CD4-positive, alpha-beta memory T cell (primary cell): ENCODE measurements around the gene NCKAP5. TPM values are rescaled to one million over a fixed set of nuclear protein-coding genes. Genes with fewer than 3 reads are reported as not detected.

Source experiments
- CTCF ChIA-PET: fragments of 350-600 bp; sonication (Branson Sonifier 250); formaldehyde crosslinking; loops from one replicate; lab custom pipeline; 2021; ENCODE audit warnings: inconsistent platforms; ENCODE audit not compliant: partially characterized antibody; lab: Charles Lee
- POLR2A ChIA-PET: fragments of 350-600 bp; sonication (Branson Sonifier 250); formaldehyde crosslinking; loops from one replicate; lab custom pipeline; 2021; ENCODE audit not compliant: partially characterized antibody; lab: Charles Lee
- DNase-seq, 5 donors: peaks; one replicate each; pipeline versions ENCODE4 v3.0.0 to v3.0.0-alpha.2; 2020 to 2022; ENCODE audit warnings: mixed read lengths in 1 of 5
- H3K27ac ChIP-seq: one replicate; pipeline ENCODE4 v1.7.0; 2013; ENCODE audit warnings: low read depth, low read length
- H3K27me3 ChIP-seq: 2 replicates; pipeline ENCODE4 v1.7.0; 2013; ENCODE audit warnings: mild to moderate bottlenecking, low read length, moderate library complexity; ENCODE audit not compliant: insufficient read depth
- H3K36me3 ChIP-seq: 2 replicates; pipeline ENCODE4 v1.7.0; 2013; ENCODE audit warnings: mild to moderate bottlenecking, low read length, moderate library complexity; ENCODE audit not compliant: insufficient read depth
- H3K4me1 ChIP-seq: 2 replicates; pipeline ENCODE4 v1.7.0; 2013; ENCODE audit warnings: mild to moderate bottlenecking, low read length, moderate library complexity; ENCODE audit not compliant: insufficient read depth
- H3K4me3 ChIP-seq, 2 donors: one replicate each; pipeline ENCODE4 v1.7.0; 2013; ENCODE audit warnings: low read length in 2 of 2, mild to moderate bottlenecking in 1 of 2
- H3K9me3 ChIP-seq, 2 donors: one replicate each; pipeline ENCODE4 v1.7.0; 2013; ENCODE audit warnings: low read length in 2 of 2, control low read depth in 1 of 2; ENCODE audit not compliant: control insufficient read depth in 1 of 2
- H3K27ac Mint-ChIP-seq, 7 donors: one replicate each; pipeline ENCODE4 v1.8.0; 2020 to 2021; ENCODE audit warnings: mixed read lengths in 7 of 7, mild to moderate bottlenecking in 6 of 7, inconsistent platforms in 3 of 7, moderate library complexity in 3 of 7
- H3K27me3 Mint-ChIP-seq, 2 donors: one replicate each; pipeline ENCODE4 v1.8.0; 2020 to 2021; ENCODE audit warnings: mixed read lengths in 2 of 2
- H3K36me3 Mint-ChIP-seq, 2 donors: one replicate each; pipeline ENCODE4 v1.8.0; 2020 to 2021; ENCODE audit warnings: mixed read lengths in 2 of 2, inconsistent platforms in 1 of 2, mild to moderate bottlenecking in 1 of 2
- H3K4me1 Mint-ChIP-seq, 4 donors: one replicate each; pipeline ENCODE4 v1.8.0; 2020 to 2021; ENCODE audit warnings: mixed read lengths in 4 of 4, mild to moderate bottlenecking in 1 of 4
- H3K4me3 Mint-ChIP-seq, 8 donors: one replicate each; pipeline ENCODE4 v1.8.0; 2020 to 2021; ENCODE audit warnings: mixed read lengths in 8 of 8, mild to moderate bottlenecking in 7 of 8, moderate library complexity in 6 of 8, inconsistent platforms in 3 of 8
- H3K9me3 Mint-ChIP-seq, 8 donors: one replicate each; pipeline ENCODE4 v1.8.0; 2020 to 2021; ENCODE audit warnings: mixed read lengths in 8 of 8, mild to moderate bottlenecking in 5 of 8, inconsistent platforms in 3 of 8, moderate library complexity in 1 of 8
- intact Hi-C: fragments of 100-400 bp; cut with micrococcal nuclease; formaldehyde crosslinking; loops from one replicate; pipeline ENCODE4 v1.15.1; 2023
- polyA plus RNA-seq, 2 donors: library from polyadenylated mRNA; unstranded; fragments of 300-500 nt; fragmentation: Illumina TruSeq; gene quantifications; one replicate each; pipeline ENCODE4 v1.2.3, GENCODE V29; 2021
- total RNA-seq, 2 experiments: library from RNA; stranded (reverse); gene quantifications; one replicate each; pipeline ENCODE4 v1.2.3, GENCODE V29; 2021

The NCKAP5 gene
- total and polyA plus RNA-seq, 4 experiments from 2014 or later, result not detected

DNA sequence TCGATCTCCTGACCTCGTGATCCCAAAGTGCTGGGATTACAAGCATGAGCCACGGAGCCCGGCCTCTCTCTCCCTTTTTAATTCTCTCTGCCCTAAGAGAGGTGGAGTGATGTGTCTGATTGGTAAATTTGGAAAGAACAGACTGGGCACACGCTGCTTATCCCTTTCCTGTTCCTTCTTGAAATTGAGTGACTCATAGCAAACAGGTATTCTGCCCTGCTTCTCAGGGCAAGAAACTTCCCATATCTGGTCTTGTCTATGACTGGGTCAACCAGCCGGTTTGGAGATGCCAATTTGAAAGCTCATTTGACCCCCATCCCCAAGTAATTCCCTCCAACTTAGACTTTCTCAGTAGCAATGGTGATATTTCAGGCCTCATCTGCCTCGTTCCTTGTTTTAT, 913.3 kb downstream of the NCKAP5 start:
- Histone ChIP-seq H3K27ac (no peak overlapping the region), H3K36me3 (no peaks in the 10 kb centered on the region), H3K4me3 (no peak overlapping the region), H3K4me1 (no peaks in the 10 kb centered on the region), H3K9me3 (no peaks in the 10 kb centered on the region), H3K27me3 (no peaks in the 10 kb centered on the region)
- Mint-ChIP-seq H3K9me3 (peaks cover 0 to 18% (median under 1%) of the 10 kb centered on the region in 8 donors), H3K4me1 (no peaks in the 10 kb centered on the region), H3K36me3 (no peaks in the 10 kb centered on the region), H3K27ac (no peak overlapping the region), H3K4me3 (no peak overlapping the region), H3K27me3 (no peaks in the 10 kb centered on the region)
- no peak for DNase-seq
- ChIA-PET CTCF (no interaction called here), POLR2A (no interaction called here)
- intact Hi-C loops, result no loop called here

- H3K4me3 Mint-ChIP-seq, result no peak overlapping the region
- Histone ChIP-seq H3K27ac (no peak overlapping the region), H3K4me1 (no peaks in the 10 kb centered on the region), H3K9me3 (no peaks in the 10 kb centered on the region), H3K4me3 (no peak overlapping the region), H3K36me3 (no peaks in the 10 kb centered on the region), H3K27me3 (no peaks in the 10 kb centered on the region)
- ChIA-PET POLR2A (no interaction called here), CTCF (no interaction called here)
- DNase-seq, result no peak
- peaks cover 0 to 18% (median under 1%) of the 10 kb centered on the region in 8 donors for H3K9me3 Mint-ChIP-seq
- no peak overlapping the region for H3K27ac Mint-ChIP-seq
- intact Hi-C loops, result no loop called here
- no peaks in the 10 kb centered on the region for H3K27me3 Mint-ChIP-seq
- H3K4me1 Mint-ChIP-seq, result no peaks in the 10 kb centered on the region
- H3K36me3 Mint-ChIP-seq, result no peaks in the 10 kb centered on the region
Measured at GRCh38 chr2:132654335-132654734, 913.9 kb downstream of the NCKAP5 start.

DNA sequence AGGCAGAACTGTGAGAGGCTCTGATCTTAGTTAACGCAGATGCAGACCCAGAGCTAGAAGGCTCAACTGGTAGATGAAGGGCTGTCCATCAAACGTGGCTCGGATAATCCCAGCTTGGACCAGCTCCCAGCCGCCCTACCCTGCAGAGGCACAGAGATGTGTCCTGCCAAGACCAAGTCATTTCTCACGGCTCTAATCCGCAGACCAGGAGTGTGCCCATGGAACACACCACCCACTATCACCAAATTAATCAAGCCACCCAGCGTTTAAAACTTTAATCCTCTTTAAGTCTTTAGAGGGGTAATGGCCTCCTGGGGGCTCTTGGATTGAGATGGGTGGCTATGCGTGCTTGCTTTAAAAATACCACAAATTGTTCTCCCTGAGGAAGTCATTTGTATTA, 915.8 kb downstream of the NCKAP5 start:
- H3K4me1 ChIP-seq, result no peaks in the 10 kb centered on the region
- Mint-ChIP-seq H3K4me3 (no peak overlapping the region), H3K27ac (no peak overlapping the region), H3K36me3 (no peaks in the 10 kb centered on the region), H3K9me3 (peaks cover 0 to 8% (median 1%) of the 10 kb centered on the region in 8 donors), H3K27me3 (no peaks in the 10 kb centered on the region), H3K4me1 (no peaks in the 10 kb centered on the region)
- intact Hi-C loops, result no loop called here
- no peaks in the 10 kb centered on the region for H3K36me3 ChIP-seq
- DNase-seq, result no peak
- H3K9me3 ChIP-seq, result no peaks in the 10 kb centered on the region
- CTCF ChIA-PET, result no interaction called here
- no peaks in the 10 kb centered on the region for H3K27me3 ChIP-seq
- H3K27ac ChIP-seq, result no peak overlapping the region
- POLR2A ChIA-PET, result no interaction called here
- H3K4me3 ChIP-seq, result no peak overlapping the region

DNA sequence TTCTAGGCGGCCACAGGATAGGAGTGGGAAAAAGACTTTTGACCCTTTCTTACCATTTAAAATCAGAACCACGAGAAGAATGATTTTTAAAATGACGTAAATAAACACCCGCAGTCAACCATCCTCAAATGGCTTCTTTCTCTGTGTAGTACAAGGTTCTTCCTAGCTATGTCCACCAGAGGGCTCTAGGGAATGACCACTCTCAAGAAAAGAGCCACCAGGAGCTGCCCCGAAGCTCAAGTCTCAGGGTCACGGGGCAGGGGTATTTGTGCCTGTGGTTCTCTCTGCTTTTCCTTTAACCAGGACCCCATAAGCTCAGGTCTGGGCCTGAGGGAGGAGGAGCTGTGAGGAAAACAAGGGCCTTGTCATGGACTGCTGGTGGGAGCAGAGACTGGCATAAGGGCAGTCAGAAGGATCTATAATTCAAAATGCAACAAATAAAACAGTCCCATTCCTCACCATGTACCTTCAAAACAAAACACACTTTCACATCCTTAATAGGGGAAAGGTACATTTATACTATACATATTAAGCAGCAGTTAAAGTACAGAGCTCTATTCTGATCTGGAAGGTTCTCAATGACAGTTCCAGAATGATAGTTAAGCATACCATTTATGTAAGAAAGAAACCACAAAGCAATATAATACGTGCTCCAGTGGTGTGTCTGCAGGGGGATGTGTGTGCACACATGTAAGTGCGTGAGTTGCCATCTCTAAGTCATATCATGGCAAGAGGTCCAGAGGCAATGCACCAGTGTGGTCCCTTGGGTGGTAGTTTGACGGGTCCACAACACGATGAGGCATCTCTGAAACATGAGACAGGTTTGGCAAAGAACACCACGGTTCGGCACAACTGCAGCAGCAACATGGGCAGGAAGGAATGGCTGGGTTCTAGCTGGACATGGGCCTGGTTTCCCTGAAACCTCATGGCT, 916.9 kb downstream of the NCKAP5 start:
- no peaks in the 10 kb centered on the region for H3K27me3 ChIP-seq
- Mint-ChIP-seq H3K36me3 (no peaks in the 10 kb centered on the region), H3K27me3 (no peaks in the 10 kb centered on the region), H3K9me3 (peaks cover 0 to 4% (median 0%) of the 10 kb centered on the region in 8 donors), H3K4me1 (no peaks in the 10 kb centered on the region), H3K4me3 (no peak overlapping the region), H3K27ac (no peak overlapping the region)
- no peak overlapping the region for H3K4me3 ChIP-seq
- intact Hi-C loops, result no loop called here
- ChIA-PET CTCF (no interaction called here), POLR2A (no interaction called here)
- DNase-seq, result no peak
- no peaks in the 10 kb centered on the region for H3K9me3 ChIP-seq
- H3K4me1 ChIP-seq, result no peaks in the 10 kb centered on the region
- no peaks in the 10 kb centered on the region for H3K36me3 ChIP-seq
- H3K27ac ChIP-seq, result no peak overlapping the region

DNA sequence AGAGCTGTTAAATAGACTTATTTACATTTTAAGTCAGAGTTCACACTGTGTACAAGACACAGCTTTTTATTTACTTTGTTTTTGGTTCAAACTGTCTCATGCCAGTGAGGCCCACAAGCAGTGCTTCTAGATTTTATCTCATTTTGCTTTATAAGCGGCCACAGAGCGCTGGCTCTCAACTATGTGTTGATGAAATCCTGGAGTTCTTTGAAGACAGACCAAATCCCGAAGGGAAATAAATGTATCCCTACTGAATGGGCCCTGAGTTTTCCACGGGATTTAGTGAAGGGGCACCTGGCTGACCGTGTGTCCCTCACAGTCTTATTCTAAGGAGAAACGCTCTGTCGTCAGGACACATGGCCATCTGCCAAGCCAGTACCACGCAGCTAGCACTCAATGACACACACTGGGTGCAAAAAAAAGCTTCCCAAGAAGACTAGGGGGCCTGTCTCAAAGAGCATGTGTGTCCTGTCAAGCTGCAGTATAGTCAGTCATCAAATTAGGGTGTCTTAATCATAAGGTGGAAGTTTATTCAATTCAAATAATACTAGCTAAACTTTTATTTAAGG, 921.6 kb downstream of the NCKAP5 start:
- Histone ChIP-seq H3K4me3 (no peak overlapping the region), H3K27me3 (no peaks in the 10 kb centered on the region), H3K9me3 (no peaks in the 10 kb centered on the region), H3K27ac (no peak overlapping the region), H3K36me3 (no peaks in the 10 kb centered on the region), H3K4me1 (no peaks in the 10 kb centered on the region)
- intact Hi-C loops, result no loop called here
- CTCF ChIA-PET, result no interaction called here
- Mint-ChIP-seq H3K4me1 (no peaks in the 10 kb centered on the region), H3K4me3 (no peak overlapping the region), H3K36me3 (no peaks in the 10 kb centered on the region), H3K9me3 (peaks cover 0 to 4% (median 0%) of the 10 kb centered on the region in 8 donors), H3K27ac (no peak overlapping the region), H3K27me3 (no peaks in the 10 kb centered on the region)
- no peak for DNase-seq
- POLR2A ChIA-PET, result no interaction called here

DNA sequence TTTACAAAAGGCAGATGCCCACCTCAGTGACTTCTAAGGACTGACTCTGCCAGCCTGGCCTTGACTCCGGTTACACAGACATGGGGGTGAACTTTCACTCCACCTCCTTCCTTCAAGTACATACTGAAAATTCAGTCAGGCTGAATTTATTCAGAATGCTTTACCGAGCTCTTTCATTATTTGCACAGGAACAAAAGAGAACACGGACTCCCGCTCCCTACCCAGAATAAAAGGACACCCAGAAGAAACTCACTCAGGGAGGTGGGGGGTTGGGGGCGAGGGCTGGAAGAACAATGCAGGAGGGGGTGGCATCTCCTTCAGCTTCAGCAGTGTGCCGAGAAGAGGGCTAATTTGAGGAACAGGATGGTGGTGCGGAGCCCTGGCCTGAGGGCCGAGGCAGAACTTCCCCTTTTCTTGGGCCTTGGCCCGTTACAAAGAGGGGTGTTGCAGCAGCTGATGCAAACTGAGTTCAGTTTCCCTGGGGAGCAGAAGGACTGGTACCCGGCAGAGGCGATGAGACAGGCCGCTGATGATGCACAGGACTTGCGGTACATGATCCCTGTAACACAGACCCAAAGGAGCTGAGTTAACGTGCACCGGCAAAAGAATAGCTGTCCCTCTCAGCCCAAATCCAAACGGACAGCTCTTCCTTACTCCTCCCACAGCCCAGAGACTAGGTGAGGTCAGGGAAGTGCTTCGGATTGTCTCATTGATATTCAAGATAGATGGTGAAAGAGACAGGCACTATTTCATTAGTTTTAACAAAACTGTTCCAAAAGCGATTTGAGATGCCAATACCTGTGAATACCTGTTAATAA, 922.3 kb downstream of the NCKAP5 start:
- intact Hi-C loops, result no loop called here
- DNase-seq, result no peak
- Mint-ChIP-seq H3K27me3 (no peaks in the 10 kb centered on the region), H3K36me3 (no peaks in the 10 kb centered on the region), H3K4me3 (no peak overlapping the region), H3K9me3 (peaks cover 0 to 4% (median 0%) of the 10 kb centered on the region in 8 donors), H3K27ac (no peak overlapping the region), H3K4me1 (no peaks in the 10 kb centered on the region)
- no peaks in the 10 kb centered on the region for H3K9me3 ChIP-seq
- H3K27me3 ChIP-seq, result no peaks in the 10 kb centered on the region
- POLR2A ChIA-PET, result no interaction called here
- H3K27ac ChIP-seq, result no peak overlapping the region
- H3K4me3 ChIP-seq, result no peak overlapping the region
- CTCF ChIA-PET, result no interaction called here
- no peaks in the 10 kb centered on the region for H3K4me1 ChIP-seq
- H3K36me3 ChIP-seq, result no peaks in the 10 kb centered on the region

DNA sequence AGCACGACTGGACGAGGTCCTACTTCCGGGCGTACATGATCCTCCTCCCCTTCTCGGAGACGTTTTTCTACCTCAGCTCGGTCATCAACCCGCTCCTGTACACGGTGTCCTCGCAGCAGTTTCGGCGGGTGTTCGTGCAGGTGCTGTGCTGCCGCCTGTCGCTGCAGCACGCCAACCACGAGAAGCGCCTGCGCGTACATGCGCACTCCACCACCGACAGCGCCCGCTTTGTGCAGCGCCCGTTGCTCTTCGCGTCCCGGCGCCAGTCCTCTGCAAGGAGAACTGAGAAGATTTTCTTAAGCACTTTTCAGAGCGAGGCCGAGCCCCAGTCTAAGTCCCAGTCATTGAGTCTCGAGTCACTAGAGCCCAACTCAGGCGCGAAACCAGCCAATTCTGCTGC, 923.1 kb downstream of the NCKAP5 start:
- H3K4me3 ChIP-seq, result no peak overlapping the region
- CTCF ChIA-PET, result no interaction called here
- no peak overlapping the region for H3K27ac Mint-ChIP-seq
- H3K9me3 Mint-ChIP-seq, result peaks cover 0 to 4% (median 0%) of the 10 kb centered on the region in 8 donors
- intact Hi-C loops, result no loop called here
- H3K9me3 ChIP-seq, result no peaks in the 10 kb centered on the region
- H3K4me3 Mint-ChIP-seq, result no peak overlapping the region
- H3K27me3 ChIP-seq, result no peaks in the 10 kb centered on the region
- H3K4me1 ChIP-seq, result no peaks in the 10 kb centered on the region
- H3K27ac ChIP-seq, result no peak overlapping the region
- H3K4me1 Mint-ChIP-seq, result no peaks in the 10 kb centered on the region
- H3K27me3 Mint-ChIP-seq, result no peaks in the 10 kb centered on the region
- POLR2A ChIA-PET, result no interaction called here
- no peaks in the 10 kb centered on the region for H3K36me3 ChIP-seq
- no peaks in the 10 kb centered on the region for H3K36me3 Mint-ChIP-seq
- DNase-seq, result no peak
